Cardiac septum (tissue), 1 donor: ENCODE data around the gene TMEM144. TPM values are rescaled to one million over a fixed set of nuclear protein-coding genes. Genes with fewer than 3 reads are reported as not detected.

Source experiments
- DNase-seq: peaks from one replicate; pipeline ENCODE4 v3.0.0-alpha.2; 2020; ENCODE audit warnings: low spot score
- intact Hi-C: fragments of 100-400 bp; cut with DNase I; formaldehyde crosslinking; loops from one replicate; pipeline ENCODE4 v1.14.0; 2022
- total RNA-seq: library from RNA; stranded (reverse); fragmentation: NEBNext Ultra II Directional; extraction: Animal tissue kit (Norgen Biotek cat#: 25700); gene quantifications from one replicate; pipeline ENCODE4 v1.2.1, GENCODE V29; 2021
- donor health status: DM: no; HTN: no; CAD: no.

The TMEM144 gene
- total RNA-seq, 1 donor from 2014 or later = 14.6 TPM

GRCh38 chr4:158282252-158282651, 72.0 kb downstream of the TMEM144 start:
- DNase-seq = no peak
- intact Hi-C loops = no loop called here

GRCh38 chr4:158285429-158286216, 75.3 kb downstream of the TMEM144 start:
- no peak for DNase-seq
- intact Hi-C loops = no loop called here

- no peak for DNase-seq
- intact Hi-C loops = no loop called here
Observed at GRCh38 chr4:158290912-158291311, 80.6 kb downstream of the TMEM144 start.

GRCh38 chr4:158291334-158292055, 81.2 kb downstream of the TMEM144 start:
- DNase-seq = no peak
- intact Hi-C loops = no loop called here

GRCh38 chr4:158292156-158292555, 81.9 kb downstream of the TMEM144 start:
- intact Hi-C loops = no loop called here
- no peak for DNase-seq

GRCh38 chr4:158295053-158295452, 84.8 kb downstream of the TMEM144 start:
- DNase-seq = no peak
- intact Hi-C loops = no loop called here

- DNase-seq = no peak
- intact Hi-C loops = no loop called here
Observed at GRCh38 chr4:158297866-158298265, 87.6 kb downstream of the TMEM144 start.

GRCh38 chr4:158299459-158300007, 89.2 kb downstream of the TMEM144 start:
- no peak for DNase-seq
- intact Hi-C loops = no loop called here

GRCh38 chr4:158300012-158300411, 89.7 kb downstream of the TMEM144 start:
- intact Hi-C loops = no loop called here
- DNase-seq = no peak

- DNase-seq = no peak
- intact Hi-C loops = no loop called here
Observed at GRCh38 chr4:158302076-158302866, 92.0 kb downstream of the TMEM144 start.

- DNase-seq = no peak
- intact Hi-C loops = no loop called here
Observed at GRCh38 chr4:158304694-158305093, 94.4 kb downstream of the TMEM144 start.

Other genes with a start within 250 kb of the TMEM144 start
- gene GASK1B, start 37.5 kb upstream of the TMEM144 start, total RNA-seq = 90.6 TPM